Left lung (tissue), 10 donors: ENCODE measurements around the gene ZNHIT6. TPM values are rescaled to one million over a fixed set of nuclear protein-coding genes. Genes with fewer than 3 reads are reported as not detected.
"Not testable (repeated sequence)": the region's sequence is repeated elsewhere in the genome, so short reads cannot be mapped to it uniquely, and the experiment has no call there.

Experiments used
- ATAC-seq: fragments of 200-7000 bp; cut with Tn5 transposase; one replicate; pipeline ENCODE4 v1.9.1; 2020; ENCODE audit warnings: moderate library complexity
- DNase-seq, 4 donors: peaks; one replicate each; pipeline ENCODE4 v3.0.0-alpha.2; 2013 to 2020
- H3K27ac ChIP-seq, 2 donors: fragments of 200-600 bp; sonication (generic) in 1 of 2; one replicate each; pipeline versions ENCODE4 v1.5.0 to v1.8.0; 2020 to 2021
- H3K27me3 ChIP-seq, 2 donors: fragments of 200-600 bp; sonication (generic) in 1 of 2; one replicate each; pipeline versions ENCODE4 v1.5.0 to v1.8.0; 2020 to 2021
- H3K36me3 ChIP-seq, 2 donors: fragments of 200-600 bp; sonication (generic) in 1 of 2; one replicate each; pipeline versions ENCODE4 v1.5.0 to v1.8.0; 2020 to 2021
- H3K4me1 ChIP-seq, 2 donors: fragments of 200-600 bp; one replicate each; pipeline ENCODE4 v1.8.0; 2021
- H3K4me3 ChIP-seq, 2 donors: fragments of 200-600 bp; sonication (generic) in 1 of 2; one replicate each; pipeline versions ENCODE4 v1.5.0 to v1.8.0; 2020 to 2021; ENCODE audit warnings: mild to moderate bottlenecking in 1 of 2
- H3K9me3 ChIP-seq, 2 donors: fragments of 200-600 bp; sonication (generic) in 1 of 2; one replicate each; pipeline versions ENCODE4 v1.5.0 to v1.8.0; 2020 to 2021
- CTCF ChIP-seq, 2 donors: fragments of 200-600 bp; sonication (generic) in 1 of 2; IDR thresholded peaks; one replicate each; pipeline versions ENCODE4 v1.5.0 to v1.8.0; 2021; ENCODE audit warnings: antibody characterized with exemption in 2 of 2
- intact Hi-C, 2 donors: fragments of 100-400 bp; cut with DNase I; formaldehyde crosslinking; loops; one replicate each; pipeline versions ENCODE4 v1.11.2 to v1.14.2; 2022
- polyA plus RNA-seq, 6 donors: library from polyadenylated mRNA; unstranded; fragments of 120-200 nt; gene quantifications; one replicate each; pipeline ENCODE4 v1.2.1, GENCODE V29; 2013; ENCODE audit not compliant: insufficient read length in 6 of 6
- total RNA-seq, 2 donors: library from RNA; stranded (reverse); fragmentation: NEBNext Ultra II Directional; extraction: Animal tissue kit (Norgen Biotek cat#: 25700); gene quantifications; one replicate each; pipeline ENCODE4 v1.2.1, GENCODE V29; 2021
- donor health status: DM: no; HTN: yes; CAD: no.
- donor health status: DM: no; HTN: no; CAD: no.

ZNHIT6 gene
- total and polyA plus RNA-seq, 8 donors: 12.2 to 32.2 (median 28.9) TPM

- H3K9me3 ChIP-seq: no peaks in the 10 kb centered on the region
- H3K27ac ChIP-seq: no peak overlapping the region
- ATAC-seq (no peak), DNase-seq (no peak)
- H3K4me1 ChIP-seq: no peaks in the 10 kb centered on the region
- no peaks in the 10 kb centered on the region for H3K27me3 ChIP-seq
- no peak overlapping the region for H3K4me3 ChIP-seq
- TF ChIP-seq CTCF (IDR thresholded peaks at IDR 0.05): no peak
- intact Hi-C loops: no loop called here
- no peaks in the 10 kb centered on the region for H3K36me3 ChIP-seq
Observed at GRCh38 chr1:85743814-85744213, 35.6 kb upstream of the ZNHIT6 start.

- no peak overlapping the region for H3K27ac ChIP-seq
Observed at GRCh38 chr1:85734931-85735330, 26.7 kb upstream of the ZNHIT6 start.

GRCh38 chr1:85718678-85719340, 10.6 kb upstream of the ZNHIT6 start:
- Histone ChIP-seq H3K36me3 (no peaks in the 10 kb centered on the region), H3K27me3 (no peaks in the 10 kb centered on the region), H3K9me3 (peaks cover 0 to 30% of the 10 kb centered on the region in 2 donors), H3K4me3 (no peak overlapping the region), H3K27ac (no peak overlapping the region), H3K4me1 (no peaks in the 10 kb centered on the region)
- DNase-seq (no peak), ATAC-seq (no peak)
- intact Hi-C loops: no loop called here
- no peak for TF ChIP-seq CTCF (IDR thresholded peaks at IDR 0.05)

More at GRCh38 chr1:85734931-85735330, 26.7 kb upstream of the ZNHIT6 start:
- intact Hi-C loops: no loop called here
- Histone ChIP-seq H3K4me1 (no peaks in the 10 kb centered on the region), H3K9me3 (no peaks in the 10 kb centered on the region), H3K27me3 (no peaks in the 10 kb centered on the region), H3K36me3 (no peaks in the 10 kb centered on the region), H3K4me3 (no peak overlapping the region)
- TF ChIP-seq CTCF (IDR thresholded peaks at IDR 0.05): no peak
- ATAC-seq (no peak), DNase-seq (peak in 1 of 4 donors; percentile 21)

- H3K36me3 ChIP-seq, ATAC-seq, H3K4me3 ChIP-seq, DNase-seq, H3K27me3 ChIP-seq, H3K4me1 ChIP-seq, intact Hi-C loops, H3K27ac ChIP-seq: not testable (repeated sequence)
- peaks cover 0 to 18% of the 10 kb centered on the region in 2 donors for H3K9me3 ChIP-seq
Observed at GRCh38 chr1:85714418-85715114, 6.3 kb upstream of the ZNHIT6 start.

- Histone ChIP-seq H3K9me3 (peaks cover 0 to 4% of the 10 kb centered on the region in 2 donors), H3K4me1 (peaks cover 9 to 19% of the 10 kb centered on the region in 2 donors), H3K27me3 (no peaks in the 10 kb centered on the region), H3K27ac (peak overlapping the region; percentile 82 to 88), H3K36me3 (peaks cover 0 to 21% of the 10 kb centered on the region in 2 donors), H3K4me3 (peak overlapping the region; percentile 71 to 79)
- no peak for DNase-seq
- intact Hi-C loops: no loop called here
- TF ChIP-seq CTCF (IDR thresholded peaks at IDR 0.05): no peak
- no peak for ATAC-seq
Observed at GRCh38 chr1:85708829-85709227, 595 bp upstream of the ZNHIT6 start.
